Measurements from ENCODE around the gene IFT88. TPM values are rescaled to one million over a fixed set of nuclear protein-coding genes. Genes with fewer than 3 reads are reported as not detected.

The IFT88 gene
- 10 to 100 TPM; 12.6 to 14.8 TPM for total RNA-seq
- long read RNA-seq, transcript IFT88-202 (26 exons, 2,856 nt): major isoform, 10 of 51 reads
- long read RNA-seq, partial matches to known transcripts: 9 of 51 reads
- long read RNA-seq, other reads (novel, unspliced or antisense): 29 of 51 reads

- intact Hi-C loops (cut with DNase I, micrococcal nuclease): no loop called here
- peak; percentile 87 to 92 for DNase-seq
- peak; percentile 90 for ATAC-seq
Observed at GRCh38 chr13:20566898-20567874, at the start of gene IFT88. TSS of gene IFT88 (plus strand) at chr13:20567157. CDS start at chr13:20574386, 7,229 bp downstream.

DNA sequence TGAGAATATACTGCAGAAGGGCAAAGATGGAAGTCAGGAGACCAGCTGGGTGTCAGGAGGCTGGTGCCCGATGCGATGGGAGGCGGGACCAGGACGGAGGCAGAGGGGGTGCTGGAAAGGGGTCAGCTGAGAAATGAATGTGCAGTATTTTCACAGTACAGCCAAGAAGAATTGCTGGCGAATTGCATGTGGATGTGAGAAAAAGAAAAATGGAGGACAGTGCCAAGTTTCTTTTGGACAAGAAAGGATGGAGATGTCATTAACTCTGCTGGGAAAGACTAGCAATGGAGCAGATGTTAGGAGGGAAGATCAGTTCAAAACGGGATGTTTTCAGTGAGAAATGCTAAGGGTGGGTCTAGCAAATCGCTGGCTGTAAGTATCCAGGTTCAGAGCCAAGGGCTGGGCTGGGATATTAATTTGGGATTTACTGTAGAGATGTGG is 48.3 kb upstream of the IFT88 start:
- DNase-seq (no peak), ATAC-seq (no peak)
- intact Hi-C loops (cut with DNase I, micrococcal nuclease): no loop called here

DNA sequence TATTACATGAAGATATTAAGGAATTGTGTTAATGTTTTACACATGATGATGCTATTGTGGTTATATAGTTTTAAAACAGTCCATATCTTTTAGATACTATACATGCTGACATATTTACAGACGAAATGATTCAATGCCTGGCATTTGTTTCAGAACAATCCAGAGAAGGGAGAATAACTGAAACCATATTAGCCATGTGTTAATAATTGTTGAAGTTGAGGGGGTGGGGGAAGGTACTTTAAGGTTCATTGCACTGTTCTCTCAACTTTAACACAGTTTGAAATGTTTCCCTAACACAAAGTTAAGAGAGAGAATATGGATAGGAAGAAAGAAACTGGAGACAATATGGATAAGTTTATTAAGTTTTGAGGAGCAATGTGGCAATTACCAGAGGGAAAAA is 47.1 kb upstream of the IFT88 start:
- intact Hi-C loops (cut with DNase I, micrococcal nuclease): no loop called here
- DNase-seq: no peak
- peak; percentile 37 for ATAC-seq

DNA sequence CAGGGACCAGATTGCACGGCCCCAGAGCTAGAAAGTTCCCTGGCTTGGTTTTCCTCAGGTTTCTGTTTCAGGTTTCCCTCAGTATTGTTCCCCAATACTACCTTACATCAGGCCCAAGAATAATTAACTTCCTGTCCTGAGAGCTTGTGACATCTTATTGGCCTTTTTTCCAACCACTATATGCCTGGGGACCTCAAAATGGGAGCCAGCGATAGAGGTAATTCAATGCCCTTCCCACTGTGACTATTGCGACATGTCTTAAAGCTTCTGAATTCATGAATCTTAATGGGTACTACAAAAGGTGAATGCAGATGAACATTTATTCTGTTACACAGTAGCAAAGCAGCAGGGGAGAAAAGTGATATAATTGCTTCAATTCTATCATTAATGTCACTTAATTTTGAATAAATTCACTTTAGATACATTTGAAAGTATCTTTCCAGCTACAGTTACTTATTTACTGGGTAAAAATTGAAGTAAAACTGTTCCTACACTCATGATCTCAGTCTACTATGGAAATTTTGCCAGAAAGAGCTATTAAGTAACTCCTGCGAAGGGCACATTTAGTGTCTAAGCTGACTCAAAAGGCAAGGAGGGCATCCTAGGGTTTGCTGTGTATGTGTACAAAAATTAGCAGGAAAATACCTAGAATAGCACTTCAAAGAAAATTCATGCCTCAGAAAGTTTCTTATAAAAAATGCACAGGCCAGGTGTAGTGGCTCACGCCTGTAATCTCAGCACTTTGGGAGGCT is 45.4 kb upstream of the IFT88 start:
- intact Hi-C loops (cut with DNase I, micrococcal nuclease): no loop called here
- no peak for DNase-seq
- ATAC-seq: no peak

DNA sequence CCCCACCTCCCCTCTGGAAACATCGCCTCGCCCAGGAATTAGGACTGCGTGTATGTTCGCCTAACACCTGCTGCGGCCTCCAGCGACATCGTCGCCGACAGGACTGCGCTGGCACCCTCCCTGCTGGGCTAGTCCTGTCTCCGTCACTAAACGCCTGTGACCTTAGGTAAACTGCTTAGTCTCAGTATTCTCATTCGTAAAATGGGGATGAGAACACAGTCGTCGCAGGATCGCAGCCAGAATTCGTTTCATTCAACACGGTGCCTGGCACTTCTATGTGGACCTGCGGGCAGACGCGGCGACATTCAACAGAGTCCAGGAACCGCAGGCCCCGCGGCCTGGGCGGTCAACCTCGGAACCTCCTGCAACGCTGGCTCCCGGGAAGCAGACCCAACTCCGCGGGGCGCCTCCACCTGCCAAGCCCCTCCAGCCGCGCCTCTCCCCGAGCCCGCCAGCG is 41.8 kb upstream of the IFT88 start:
- peak; percentile 63 for ATAC-seq
- intact Hi-C loops (cut with DNase I, micrococcal nuclease): no loop called here

DNA sequence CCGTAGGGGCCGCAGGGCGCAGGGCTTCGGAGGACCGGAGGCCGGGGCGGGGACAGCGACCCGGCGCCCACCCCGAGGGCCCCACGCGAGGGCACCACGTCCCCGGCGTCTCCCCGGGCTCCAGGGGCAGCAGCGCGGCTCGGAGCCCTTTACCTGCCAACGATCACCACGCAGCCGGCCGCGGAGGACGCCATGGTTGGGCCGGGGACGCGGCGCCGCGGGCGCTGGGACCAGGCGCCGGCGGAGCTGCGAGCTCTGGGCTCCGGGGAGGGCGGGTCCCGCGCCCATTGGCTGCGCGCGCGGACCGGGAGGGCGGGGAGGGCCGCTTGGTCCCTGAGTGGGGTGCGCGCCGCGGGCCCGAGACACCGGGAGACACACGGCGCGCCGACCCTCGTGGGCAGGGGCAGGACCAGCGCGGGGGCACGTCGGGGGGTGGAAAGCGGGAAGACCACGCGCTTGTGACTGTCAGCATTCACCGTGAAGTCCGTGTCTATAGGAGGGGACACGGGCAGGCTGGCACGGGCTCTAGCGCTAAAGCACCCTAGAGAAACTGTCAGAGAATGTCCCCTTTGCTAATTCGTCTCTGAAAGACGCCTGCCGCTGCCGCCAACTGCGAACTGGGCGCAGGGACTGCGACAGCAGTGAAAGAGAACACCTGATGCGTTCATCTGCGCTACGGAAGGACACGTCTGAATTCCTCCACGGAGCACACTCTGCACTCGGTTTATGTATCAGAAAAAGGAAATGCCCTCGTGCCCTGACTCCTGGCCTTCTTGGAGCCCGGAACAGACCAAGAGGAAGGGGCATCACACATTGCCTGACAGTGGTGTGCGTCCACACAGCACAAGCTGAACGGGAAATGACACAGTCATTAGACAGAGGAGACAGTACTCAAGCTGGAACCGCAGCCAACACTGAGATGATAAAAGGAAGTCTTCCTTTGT is 41.1 kb upstream of the IFT88 start, which contains the start of gene CRYL1:
TSS of gene CRYL1 (minus strand) at position 257 of the 944 bp plus-strand sequence. CDS start at position 194, 63 bp downstream.
- ATAC-seq (peak; percentile 92), DNase-seq (peak; percentile 78 to 87)
- intact Hi-C loops (cut with DNase I, micrococcal nuclease): no loop called here

More for the DNA sequence above, 41.8 kb upstream of the IFT88 start:
- peak; percentile 49 to 66 for DNase-seq

GRCh38 chr13:20526664-20527063 is 40.3 kb upstream of the IFT88 start:
- DNase-seq (no peak), ATAC-seq (no peak)
- intact Hi-C loops (cut with DNase I, micrococcal nuclease): no loop called here

DNA sequence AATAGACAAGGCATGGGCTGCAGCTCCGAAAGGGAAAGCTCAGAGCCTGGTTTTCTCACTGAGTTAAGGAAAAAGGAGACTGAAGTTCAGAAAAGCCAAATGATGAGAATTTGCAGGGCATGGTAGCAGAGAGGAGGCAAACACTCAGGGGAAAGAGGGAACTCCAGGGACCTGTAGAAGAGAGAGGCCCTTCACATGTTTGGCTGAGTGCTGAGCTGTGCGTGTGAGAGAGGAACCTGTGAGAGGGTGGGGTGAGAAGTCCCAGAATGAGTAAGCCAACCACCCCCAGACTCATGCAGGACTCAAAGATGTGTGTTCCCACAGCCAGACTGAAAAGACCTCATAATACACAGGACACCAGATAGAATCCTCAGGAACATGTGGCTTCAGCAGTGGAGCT is 38.5 kb upstream of the IFT88 start:
- intact Hi-C loops (cut with DNase I, micrococcal nuclease): no loop called here
- DNase-seq (no peak), ATAC-seq (no peak)

DNA sequence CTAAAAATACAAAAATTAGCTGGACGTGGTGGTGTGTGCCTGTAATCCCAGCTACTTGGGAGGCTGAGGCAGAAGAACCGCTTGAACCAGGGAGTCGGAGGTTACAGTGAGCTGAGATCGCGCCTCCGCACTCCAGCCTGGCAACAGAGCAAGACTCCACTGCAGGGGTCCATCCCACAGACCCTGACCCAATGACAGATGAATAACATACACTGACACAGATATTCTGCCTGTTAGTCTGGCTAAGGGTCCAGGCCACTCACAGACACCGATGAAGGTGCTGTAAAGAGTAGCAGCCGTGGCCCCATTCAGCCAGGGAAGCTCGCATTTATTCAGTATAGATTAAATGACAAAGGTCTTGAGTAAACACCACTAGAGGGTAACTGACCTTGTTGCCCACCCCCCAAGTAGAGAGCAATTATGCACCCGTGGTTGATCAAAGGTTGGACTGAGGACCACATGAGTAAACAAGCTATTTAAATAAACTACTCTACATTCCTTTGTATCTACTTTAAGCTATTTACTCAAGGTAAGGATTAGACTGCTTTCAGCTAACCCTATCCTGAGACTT is 32.8 kb upstream of the IFT88 start:
- DNase-seq (no peak), ATAC-seq (no peak)
- intact Hi-C loops (cut with DNase I, micrococcal nuclease): no loop called here

DNA sequence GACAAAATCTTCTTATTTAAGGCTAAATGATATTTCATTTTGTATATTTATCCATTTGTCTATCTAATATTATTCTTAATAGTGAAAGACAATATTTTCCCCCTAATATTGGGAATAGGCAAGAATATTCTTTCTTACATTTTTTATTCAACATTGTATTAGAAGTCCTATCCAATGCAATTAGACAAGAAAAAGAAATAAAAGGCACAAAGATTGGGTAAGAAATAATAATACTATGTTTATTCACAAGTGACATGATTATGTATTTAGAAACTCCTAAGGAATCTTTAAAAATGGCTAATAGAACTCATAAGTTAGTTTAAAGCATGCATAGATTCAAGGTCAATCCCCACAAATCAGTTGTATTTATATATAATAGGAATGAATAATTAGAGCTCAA is 30.0 kb upstream of the IFT88 start:
- DNase-seq (no peak), ATAC-seq (no peak)
- intact Hi-C loops (cut with DNase I, micrococcal nuclease): no loop called here

DNA sequence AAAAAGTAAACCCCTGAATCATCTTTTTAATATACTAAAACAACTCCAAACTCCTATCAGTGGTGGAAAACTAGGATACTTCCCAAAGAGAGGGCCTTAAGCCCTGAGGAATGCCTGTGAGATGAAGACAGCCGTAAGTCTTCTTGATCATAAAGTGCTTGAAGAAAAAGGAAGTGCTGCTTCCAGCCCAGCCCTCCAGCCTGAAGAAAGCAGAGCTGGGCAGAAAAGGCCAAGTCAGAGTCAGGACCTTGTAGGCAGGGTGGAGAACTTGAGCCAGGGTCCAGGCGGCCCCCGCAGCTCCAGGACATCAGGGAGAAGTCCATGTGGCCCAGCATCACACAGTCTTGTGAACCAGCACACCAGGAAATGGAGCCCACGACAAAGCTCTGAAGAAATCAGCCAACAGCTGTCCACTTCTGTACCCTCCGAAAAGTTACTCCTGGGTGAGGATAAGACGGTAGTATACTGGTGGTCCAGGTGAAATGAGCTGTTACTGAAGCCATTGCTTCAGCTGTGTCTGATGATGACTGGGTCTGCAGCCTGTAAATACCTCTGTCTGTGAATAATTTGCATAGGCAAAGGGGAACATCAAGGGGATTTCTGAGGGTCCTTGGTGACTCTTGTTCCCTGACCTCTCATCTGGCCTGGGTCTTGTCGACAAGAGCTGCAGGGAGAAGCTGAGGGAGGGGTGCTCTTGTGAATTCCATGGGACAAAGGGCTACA is 22.6 kb upstream of the IFT88 start:
- intact Hi-C loops (cut with DNase I, micrococcal nuclease): no loop called here
- no peak for ATAC-seq
- no peak for DNase-seq

DNA sequence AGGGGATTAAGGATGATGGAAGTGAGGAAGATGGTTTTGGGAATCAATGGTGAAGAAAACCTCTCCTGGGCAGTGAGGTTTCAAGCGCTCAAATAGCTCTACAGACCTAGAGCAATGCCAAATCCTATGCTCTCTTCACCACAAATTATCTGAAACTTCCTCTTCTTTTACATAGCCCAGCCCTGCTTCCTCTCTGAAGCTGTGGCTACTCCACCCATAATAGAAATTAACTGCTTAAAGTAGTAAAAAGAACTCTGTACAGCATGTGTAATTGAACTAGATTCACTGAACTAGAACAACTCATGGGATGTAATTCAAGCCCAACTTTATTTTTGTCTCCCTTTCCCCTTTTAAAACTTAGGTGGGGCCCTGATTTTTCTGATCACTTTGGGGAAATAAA is 20.4 kb upstream of the IFT88 start:
- ATAC-seq: peak; percentile 89
- no peak for DNase-seq
- intact Hi-C loops (cut with DNase I, micrococcal nuclease): no loop called here

- peak; percentile 72 to 77 for DNase-seq
- ATAC-seq: peak; percentile 85
- intact Hi-C loops (cut with DNase I, micrococcal nuclease): no loop called here
Observed at GRCh38 chr13:20547479-20547908, 19.5 kb upstream of the IFT88 start.

- ATAC-seq (no peak), DNase-seq (no peak)
- intact Hi-C loops (cut with DNase I, micrococcal nuclease): no loop called here
Observed at GRCh38 chr13:20550799-20551198, 16.2 kb upstream of the IFT88 start.

GRCh38 chr13:20553311-20553710 is 13.6 kb upstream of the IFT88 start:
- intact Hi-C loops (cut with DNase I, micrococcal nuclease): no loop called here
- DNase-seq (no peak), ATAC-seq (no peak)

GRCh38 chr13:20558982-20559381 is 8.0 kb upstream of the IFT88 start:
- intact Hi-C loops (cut with DNase I, micrococcal nuclease): no loop called here
- DNase-seq (no peak), ATAC-seq (no peak)

- intact Hi-C loops (cut with DNase I, micrococcal nuclease): no loop called here
- DNase-seq (no peak), ATAC-seq (peak; percentile 3)
Observed at GRCh38 chr13:20559659-20560356, 7.1 kb upstream of the IFT88 start.
